HepG2 (cell line): ENCODE measurements around the gene ETF1. TPM values are rescaled to one million over a fixed set of nuclear protein-coding genes. Genes with fewer than 3 reads are reported as not detected.
A peak's percentile ranks its signal among the peaks of the same experiment; 100 is the strongest.

Experiments used
- ATAC-seq: fragments of 200-7000 bp; cut with Tn5 transposase; 3 replicates; pipeline ENCODE4 v1.9.1; 2020; ENCODE audit warnings: mild to moderate bottlenecking, moderate library complexity
- BruUV-seq: library from RNA; stranded (reverse); fragments of 400-500 nt; replicated peaks from 2 replicates; lab custom pipeline; 2021; lab: Mats Ljungman, UMichigan
- CTCF ChIA-PET: fragments of 300-600 bp; formaldehyde crosslinking; extraction: SDS; loops from one replicate; lab custom pipeline; 2021; ENCODE audit warnings: low total read pairs, inconsistent platforms, low intra/inter-chr PET ratio; lab: Yijun Ruan, JAX
- POLR2A ChIA-PET: fragments of 350-600 bp; sonication (Branson Sonifier 250); formaldehyde crosslinking; loops from one replicate; lab custom pipeline; 2020; ENCODE audit warnings: antibody characterized with exemption, inconsistent platforms; lab: Yijun Ruan, JAX
- DNase-seq: peaks from one replicate; pipeline ENCODE4 v3.0.0-alpha.2; 2015; ENCODE audit warnings: low spot score
- FAIRE-seq: peaks from 3 replicates; lab custom pipeline; 2011; peaks lifted over from hg19 to GRCh38; lab: Jason Lieb, UNC
- H2AFZ ChIP-seq: one replicate; pipeline ENCODE4 v1.6.1; 2011; ENCODE audit warnings: low read length, inconsistent platforms
- H3K27ac ChIP-seq: fragments of 300-600 bp; 3 replicates; pipeline ENCODE4 v1.8.0; 2011; ENCODE audit warnings: mixed run types, mild to moderate bottlenecking, mixed read lengths, low read length, inconsistent platforms; ENCODE audit not compliant: insufficient read depth; ENCODE audit errors: extremely low read length
- H3K27me3 ChIP-seq, 2 experiments: fragments of 200-600 bp in 1 of 2; 2 replicates in 1 of 2; 3 replicates in 1 of 2; pipeline versions ENCODE4 v1.6.0 to v1.8.0; 2011; ENCODE audit warnings: low read length in 2 of 2, mild to moderate bottlenecking in 2 of 2, moderate library complexity in 2 of 2, inconsistent platforms in 1 of 2; ENCODE audit not compliant: insufficient read depth in 2 of 2, control insufficient read depth in 1 of 2
- H3K36me3 ChIP-seq, 2 experiments: fragments of 200-600 bp in 1 of 2; replicated peaks in 1 of 2; 2 replicates in 1 of 2; 3 replicates in 1 of 2; pipeline versions ENCODE4 v1.5.1 to v1.8.0; 2011; ENCODE audit warnings: low read length in 2 of 2, inconsistent platforms in 1 of 2; ENCODE audit not compliant: insufficient read depth in 2 of 2, control insufficient read depth in 1 of 2
- H3K4me1 ChIP-seq: 2 replicates; pipeline ENCODE4 v1.5.1; 2012; ENCODE audit warnings: low read length, inconsistent platforms; ENCODE audit not compliant: insufficient read depth
- H3K4me2 ChIP-seq: 2 replicates; pipeline ENCODE4 v1.6.0; 2011; ENCODE audit warnings: low read depth, low read length, inconsistent platforms
- H3K4me3 ChIP-seq, 3 experiments: fragments of 200-600 bp in 1 of 3; sonication (generic), shearing (Covaris generic) in 1 of 3; replicated peaks in 1 of 3; 2 replicates each; pipeline ENCODE4 v1.5.1; 2011 to 2016; ENCODE audit warnings: low read length in 3 of 3, inconsistent platforms in 2 of 3, low read depth in 2 of 3, mild to moderate bottlenecking in 2 of 3, control low read depth in 1 of 3, mixed read lengths in 1 of 3; ENCODE audit not compliant: insufficient read depth in 1 of 3
- H3K79me2 ChIP-seq: one replicate; pipeline ENCODE4 v1.6.1; 2011; ENCODE audit warnings: low read length, inconsistent platforms; ENCODE audit not compliant: insufficient read depth
- H3K9ac ChIP-seq: 2 replicates; pipeline ENCODE4 v1.6.0; 2011; ENCODE audit warnings: mild to moderate bottlenecking, low read depth, low read length, inconsistent platforms; ENCODE audit not compliant: insufficient read depth
- H3K9me3 ChIP-seq: 2 replicates; pipeline ENCODE4 v1.5.1; 2012; ENCODE audit warnings: mild to moderate bottlenecking, low read length
- H4K20me1 ChIP-seq: 2 replicates; pipeline ENCODE4 v1.6.0; 2011; ENCODE audit warnings: inconsistent platforms, mild to moderate bottlenecking, low read length, moderate library complexity; ENCODE audit not compliant: insufficient read depth
- CHD4 ChIP-seq: fragments of 200-600 bp; sonication (generic); IDR thresholded peaks from 2 replicates; pipeline ENCODE4 v1.7.0; 2017; ENCODE audit warnings: mild to moderate bottlenecking, low read length, borderline replicate concordance
- FOXO1 ChIP-seq: sonication (generic); formaldehyde crosslinking; IDR thresholded peaks from 2 replicates; pipeline ENCODE4 v1.4.0; 2020; ENCODE audit warnings: missing genetic modification reagents
- GZF1 ChIP-seq: sonication (generic); formaldehyde crosslinking; IDR thresholded peaks from 2 replicates; pipeline ENCODE4 v1.5.1; 2020; ENCODE audit warnings: mild to moderate bottlenecking, missing genetic modification reagents
- NPAS2 ChIP-seq: sonication (generic); formaldehyde crosslinking; IDR thresholded peaks from 2 replicates; pipeline ENCODE4 v1.8.0; 2022; ENCODE audit warnings: mild to moderate bottlenecking, missing genetic modification reagents, borderline replicate concordance
- POLR2G ChIP-seq: fragments of 200-400 bp; formaldehyde crosslinking; IDR thresholded peaks from 2 replicates; pipeline ENCODE4 v1.6.1; 2018; ENCODE audit warnings: mild to moderate bottlenecking, low read depth, low read length, moderate library complexity
- SALL1 ChIP-seq: sonication (generic); formaldehyde crosslinking; IDR thresholded peaks from 2 replicates; pipeline ENCODE4 v1.8.0; 2022; ENCODE audit warnings: mild to moderate bottlenecking, missing genetic modification reagents
- STAT6 ChIP-seq: sonication (generic); formaldehyde crosslinking; IDR thresholded peaks from 2 replicates; pipeline ENCODE4 v1.4.0; 2020; ENCODE audit warnings: missing genetic modification reagents, mild to moderate bottlenecking, borderline replicate concordance
- TMF1 ChIP-seq: sonication (generic); formaldehyde crosslinking; IDR thresholded peaks from 2 replicates; pipeline ENCODE4 v1.8.1; 2022; ENCODE audit warnings: low read depth, missing genetic modification reagents
- TSC22D2 ChIP-seq: sonication (generic); formaldehyde crosslinking; IDR thresholded peaks from 2 replicates; pipeline ENCODE4 v1.5.1; 2020; ENCODE audit warnings: missing genetic modification reagents, mild to moderate bottlenecking, borderline replicate concordance
- ZNF180 ChIP-seq: sonication (generic); formaldehyde crosslinking; IDR thresholded peaks from 2 replicates; pipeline ENCODE4 v1.4.0; 2020; ENCODE audit warnings: low read depth, missing genetic modification reagents, borderline replicate concordance
- ZNF230 ChIP-seq: sonication (generic); formaldehyde crosslinking; IDR thresholded peaks from 2 replicates; pipeline ENCODE4 v1.4.0; 2020; ENCODE audit warnings: mild to moderate bottlenecking, missing genetic modification reagents
- ZNF33B ChIP-seq: sonication (generic); formaldehyde crosslinking; IDR thresholded peaks from 2 replicates; pipeline ENCODE4 v1.5.1; 2020; ENCODE audit warnings: mild to moderate bottlenecking, missing genetic modification reagents
- ZNF513 ChIP-seq: sonication (generic); formaldehyde crosslinking; conservative IDR thresholded peaks from 2 replicates; pipeline ENCODE4 v1.5.0; 2020; ENCODE audit warnings: missing genetic modification reagents
- ZNF775 ChIP-seq: sonication (generic); formaldehyde crosslinking; IDR thresholded peaks from 2 replicates; pipeline ENCODE4 v1.4.0; 2020; ENCODE audit warnings: missing genetic modification reagents, mild to moderate bottlenecking, moderate library complexity, borderline replicate concordance
- WGBS: methylation state at CpG from one replicate; pipeline ENCODE4 v1.1.6; 2017; ENCODE audit warnings: low lambda C conversion rate; 5-methylcytosine and 5-hydroxymethylcytosine counted together
- in situ Hi-C: cut with HindIII; loops from 2 replicates; pipeline ENCODE4 v1.10.0; 2017; ENCODE audit warnings: low pct_unique_long_range_greater_than_20kb; ENCODE audit not compliant: extremely low pct_ligation_motif_present
- intact Hi-C: fragments of 100-400 bp; cut with micrococcal nuclease; formaldehyde crosslinking; loops from one replicate; pipeline ENCODE4 v1.10.0; 2022; ENCODE audit not compliant: unreplicated experiment
- polyA plus RNA-seq, 8 experiments: library from polyadenylated mRNA; depleted of rRNA in 3 of 8; stranded (reverse) in 7 of 8; unstranded in 1 of 8; fragments of >200 nt; fragmentation: Illumina TruSeq in 4 of 8; extraction: Trizol in 4 of 8; gene quantifications; 2 replicates each; pipeline versions ENCODE4 v1.2.1 to v1.2.3, GENCODE V29; 2011 to 2016; ENCODE audit warnings: low read depth in 4 of 8, missing spikeins in 1 of 8, mixed read lengths in 1 of 8; ENCODE audit not compliant: insufficient read depth in 1 of 8
- total RNA-seq, 5 experiments: library from RNA; depleted of rRNA; stranded (reverse); fragments of >200 nt; fragmentation: Illumina TruSeq; extraction: Trizol; gene quantifications; 2 replicates each; pipeline ENCODE4 v1.2.3, GENCODE V29; 2016; ENCODE audit warnings: low read depth in 1 of 5

Gene ETF1
- total and polyA plus RNA-seq, 2 of the 13 experiments (the other 11 are each of a cell fraction or from before 2014, with no cell fraction given) = 52.1 to 184 TPM

- TF ChIP-seq TMF1 (CRISPR knock-in tag) (no peak), ZNF513 (no peak), ZNF33B (no peak), ZNF775 (CRISPR knock-in tag) (0 out of 2 replicates have a peak, but pooled peaks have one; percentile 1), NPAS2 (CRISPR knock-in tag) (no peak), FOXO1 (CRISPR knock-in tag) (no peak), SALL1 (no peak), TSC22D2 (CRISPR knock-in tag) (no peak)
These were observed 668 bp downstream of the ETF1 start (continued) for GRCh38 chr5:138542180-138542955.

- FAIRE-seq (no peak), ATAC-seq (no peak), DNase-seq (no peak)
- Histone ChIP-seq H3K9me3 (no peaks in the 10 kb centered on the region), H3K4me3 (peak overlapping the region; percentile 89 to 94 (median 91)), H3K36me3 (no peaks in the 10 kb centered on the region; a peak in 1 of 5 replicates), H3K79me2 (peaks cover 88% of the 10 kb centered on the region), H3K9ac (peak overlapping the region; percentile 98), H2AFZ (no peak overlapping the region), H3K4me2 (peak overlapping the region; percentile 91), H4K20me1 (peaks cover 33% of the 10 kb centered on the region), H3K4me1 (peaks cover 67% of the 10 kb centered on the region), H3K27ac (peak overlapping the region; percentile 89), H3K27me3 (no peaks in the 10 kb centered on the region; a peak in 1 of 5 replicates)
- in situ Hi-C loops (loop anchor here (5.0 kb wide), 1 partner anchor 79 kb away; no protein-coding TSS in a partner anchor), intact Hi-C loops (loop anchor here (2.0 to 10.0 kb wide), 3 partner anchors 34 to 207 kb away; partner anchors contain the start of genes CDC25C, EGR1 and FAM53C)
- WGBS = 1% methylated on average over 6 of the region's 6 CpGs
- no peak for TF ChIP-seq CHD4
- TF ChIP-seq ZNF230 = no peak
- TF ChIP-seq STAT6 = no peak
- TF ChIP-seq GZF1 (CRISPR knock-in tag) = no peak
- TF ChIP-seq POLR2G = no peak
- no peak for TF ChIP-seq ZNF180
- ChIA-PET POLR2A (interaction anchor here (2.6 to 4.1 kb wide), 3 partner anchors 15 to 76 kb away, joined by 8 to 33 read pairs (median 22); partner anchors contain the start of genes EGR1 and HSPA9), CTCF (no interaction called here)
- BruUV-seq = no TSS peak
These were observed 1.4 kb downstream of the ETF1 start for GRCh38 chr5:138541511-138542179.
